Pons (tissue), 1 donor: ENCODE measurements around the gene FRRS1.

Experiments
- DNase-seq: peaks from one replicate; pipeline ENCODE4 v3.0.0-alpha.2; 2016; ENCODE audit warnings: low spot score

FRRS1 gene

GRCh38 chr1:99674115-99675064, 92.0 kb downstream of the FRRS1 start:
- no peak for DNase-seq

- no peak for DNase-seq
Measured at GRCh38 chr1:99673315-99673714, 93.1 kb downstream of the FRRS1 start.

GRCh38 chr1:99672530-99673213, 93.8 kb downstream of the FRRS1 start:
- no peak for DNase-seq

- no peak for DNase-seq
Measured at GRCh38 chr1:99672038-99672437, 94.4 kb downstream of the FRRS1 start.

DNA sequence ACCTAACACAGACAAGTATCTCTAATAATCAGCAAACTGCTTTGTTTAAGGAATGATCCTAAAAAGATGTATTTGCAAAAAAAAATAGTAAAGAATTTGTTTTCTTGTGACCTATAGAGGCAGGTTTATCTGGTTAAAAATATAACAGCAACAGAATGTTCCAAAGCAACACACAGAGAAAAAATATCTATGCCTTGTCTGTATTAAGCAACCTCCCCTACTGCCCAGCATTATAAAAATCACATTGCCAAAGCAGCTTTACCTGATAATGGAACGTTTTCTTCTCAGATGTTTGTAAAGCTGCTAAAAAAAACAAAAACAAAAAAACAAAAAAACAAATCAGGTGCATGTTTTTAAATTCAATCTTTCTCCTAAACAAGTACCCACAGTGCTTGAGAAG, 95.9 kb downstream of the FRRS1 start:
- no peak for DNase-seq

- no peak for DNase-seq
Measured at GRCh38 chr1:99669821-99670220, 96.6 kb downstream of the FRRS1 start.

DNA sequence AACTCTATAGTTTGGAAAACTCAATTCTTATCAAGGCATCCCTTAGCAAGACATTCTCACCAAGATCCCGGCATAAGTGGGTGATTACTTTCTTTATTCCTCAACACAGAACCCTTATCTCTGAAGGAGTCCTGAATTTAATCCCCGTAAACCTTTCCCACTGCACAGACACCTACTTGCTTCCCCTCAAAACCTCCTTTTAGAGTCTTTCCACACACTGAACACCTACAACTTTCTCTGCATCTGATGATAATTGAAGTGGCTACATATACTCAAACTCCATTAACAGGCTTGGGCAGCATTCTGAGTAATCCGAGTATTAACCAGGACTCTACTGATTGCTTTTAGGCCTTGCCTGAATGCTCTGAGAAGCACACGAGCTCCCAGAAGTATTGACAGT, 97.1 kb downstream of the FRRS1 start:
- DNase-seq: no peak

DNA sequence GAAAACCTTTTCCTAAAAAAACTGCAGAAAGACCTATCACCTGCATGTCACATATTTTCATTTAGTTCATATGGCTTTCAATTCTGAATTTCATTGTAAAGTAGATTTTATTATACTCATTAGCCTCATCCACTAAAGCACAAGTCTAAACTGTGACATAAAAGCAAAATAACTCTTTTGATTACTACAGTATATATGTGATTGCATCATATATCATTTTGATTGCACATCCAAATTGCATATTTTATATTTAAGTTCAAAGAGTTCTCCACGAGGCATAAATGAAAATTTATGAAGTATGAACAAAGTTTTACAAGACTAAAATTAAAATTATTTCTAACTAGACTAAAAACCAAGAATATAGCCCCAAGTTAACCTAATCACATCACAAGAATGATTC, 101.2 kb downstream of the FRRS1 start:
- DNase-seq: no peak

DNA sequence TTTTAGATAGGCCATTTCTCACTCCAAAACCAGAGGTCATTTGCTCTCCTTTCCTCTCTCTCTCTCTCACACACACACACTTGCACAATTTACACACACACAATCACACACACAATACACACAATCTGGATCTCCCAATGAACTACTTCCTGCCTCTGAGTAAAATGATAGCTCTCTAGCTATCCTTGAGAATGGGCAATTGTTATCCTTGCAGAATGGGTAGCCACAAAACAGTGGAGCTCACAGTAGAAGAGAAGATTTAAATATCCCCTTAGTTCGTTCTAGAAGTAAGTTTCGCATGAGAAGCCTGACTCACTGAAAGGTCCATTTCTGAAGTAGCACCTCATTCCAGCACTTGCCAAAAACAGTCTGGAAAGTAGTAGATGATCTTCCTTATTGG, 102.9 kb downstream of the FRRS1 start:
- no peak for DNase-seq

- no peak for DNase-seq
Measured at GRCh38 chr1:99662539-99663080, 103.8 kb downstream of the FRRS1 start.

- DNase-seq: no peak
Measured at GRCh38 chr1:99661780-99662179, 104.7 kb downstream of the FRRS1 start.

DNA sequence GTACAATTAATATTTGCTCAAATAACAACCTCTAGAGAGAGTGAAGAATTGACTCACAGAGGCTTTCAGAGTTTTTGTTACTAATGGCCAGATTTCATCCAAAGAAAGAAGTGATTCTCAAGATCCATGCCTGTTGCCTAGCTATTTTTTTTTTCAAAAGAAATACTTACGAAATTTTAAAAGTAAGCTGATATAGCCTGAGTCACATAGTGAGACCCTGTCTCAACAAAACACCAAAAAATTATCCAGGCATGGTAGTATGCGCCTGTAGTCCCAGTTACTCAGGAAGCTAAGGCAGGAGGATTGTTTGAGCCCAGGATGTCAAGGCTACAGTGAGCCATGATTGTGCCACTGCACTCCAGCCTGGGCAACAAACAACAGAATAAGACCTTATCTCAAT, 105.9 kb downstream of the FRRS1 start:
- no peak for DNase-seq

GRCh38 chr1:99659755-99660210, 106.7 kb downstream of the FRRS1 start:
- no peak for DNase-seq
